Gastroesophageal sphincter (tissue), 4 donors: Measurements from ENCODE around the gene DYSF. TPM values are rescaled to one million over a fixed set of nuclear protein-coding genes. Genes with fewer than 3 reads are reported as not detected.

Experiments
- ATAC-seq: fragments of 150-250 bp; one replicate; pipeline ENCODE4 v1.9.1; 2016; ENCODE audit warnings: mild to moderate bottlenecking, moderate library complexity
- H3K27ac ChIP-seq, 4 donors: fragments of 200-600 bp; sonication (generic) in 3 of 4; 1 replicate in 3 of 4; 2 replicates in 1 of 4; pipeline ENCODE4 v1.5.1; 2016 to 2019
- H3K27me3 ChIP-seq: fragments of 200-600 bp; sonication (generic); one replicate; pipeline ENCODE4 v1.5.1; 2019
- H3K36me3 ChIP-seq, 2 donors: fragments of 200-600 bp; sonication (generic); one replicate each; pipeline ENCODE4 v1.5.1; 2019; ENCODE audit warnings: control low read depth in 1 of 2
- H3K4me1 ChIP-seq, 3 donors: fragments of 200-600 bp; sonication (generic); 1 replicate in 2 of 3; 2 replicates in 1 of 3; pipeline ENCODE4 v1.5.1; 2016 to 2019; ENCODE audit warnings: control low read depth in 2 of 3
- H3K4me3 ChIP-seq, 2 donors: fragments of 200-600 bp; sonication (generic); one replicate each; pipeline ENCODE4 v1.5.1; 2019; ENCODE audit warnings: mild to moderate bottlenecking in 1 of 2, moderate library complexity in 1 of 2
- H3K9me3 ChIP-seq, 3 donors: fragments of 200-600 bp; sonication (generic); one replicate each; pipeline ENCODE4 v1.5.1; 2017 to 2019; ENCODE audit warnings: control low read depth in 2 of 3
- EP300 ChIP-seq: sonication (generic); formaldehyde crosslinking; IDR thresholded peaks from one replicate; pipeline ENCODE4 v1.6.1; 2017; ENCODE audit warnings: antibody characterized with exemption, mild to moderate bottlenecking
- POLR2A ChIP-seq, 2 donors: fragments of 450-650 bp; IDR thresholded peaks; one replicate each; pipeline ENCODE4 v1.6.1; 2017; ENCODE audit warnings: antibody characterized with exemption in 2 of 2, mild to moderate bottlenecking in 2 of 2, moderate library complexity in 1 of 2
- POLR2AphosphoS5 ChIP-seq: sonication (generic); formaldehyde crosslinking; IDR thresholded peaks from one replicate; pipeline ENCODE4 v1.6.1; 2017; ENCODE audit warnings: antibody characterized with exemption
- WGBS, 2 donors: methylation state at CpG; one replicate each; pipeline ENCODE4 v1.1.5; 2018; ENCODE audit warnings: low coverage in 1 of 2; 5-methylcytosine and 5-hydroxymethylcytosine counted together
- total RNA-seq, 4 donors: library from RNA; depleted of rRNA; stranded (reverse); fragments of >200 nt; gene quantifications; one replicate each; pipeline ENCODE4 v1.1.0, GENCODE V29; 2016
- TF ChIP-seq, protein P1 (sequence below), 4 experiments: fragments of 200-600 bp in 2 of 4; fragments of 450-650 bp in 2 of 4; sonication (generic) in 1 of 4; IDR thresholded peaks; one replicate each; pipeline ENCODE4 v1.5.1; 2017 to 2019; ENCODE audit warnings: antibody characterized with exemption in 4 of 4, mild to moderate bottlenecking in 2 of 4, moderate library complexity in 2 of 4

The DYSF gene
- total RNA-seq, 4 donors from 2014 or later: 11.0 to 50.1 (median 17.4) TPM

DNA sequence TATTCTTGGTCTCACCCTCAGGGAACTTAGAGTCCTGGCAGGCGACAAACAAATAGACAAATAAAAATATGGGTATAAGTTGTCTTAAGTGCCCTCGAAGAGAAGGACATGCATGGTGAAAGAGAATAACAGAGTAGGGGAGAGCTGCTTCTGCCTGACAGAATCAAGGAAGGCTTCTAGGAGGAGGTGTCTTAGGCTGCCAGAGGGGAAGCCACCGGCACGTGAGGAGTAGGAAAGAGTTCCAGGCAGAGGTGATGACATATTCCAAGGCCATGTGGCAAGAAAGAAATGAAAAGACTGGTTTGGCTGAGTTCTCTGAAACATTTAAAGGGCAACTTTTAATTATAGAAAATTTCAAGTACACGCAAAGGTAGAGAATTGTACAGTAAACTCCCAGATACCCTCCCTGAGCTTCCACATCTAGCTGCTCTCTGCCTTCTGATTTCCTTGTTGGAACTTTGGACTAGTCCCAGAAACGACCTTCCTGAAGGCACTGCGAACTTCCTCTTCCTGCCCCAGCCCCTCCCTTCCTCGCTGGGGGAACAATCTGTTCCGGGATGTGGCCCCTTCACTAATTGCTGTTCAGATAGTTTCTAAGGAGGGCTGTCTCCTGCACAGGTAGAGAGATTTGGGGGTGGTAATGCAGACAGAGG is 91.7 kb downstream of the DYSF start:
- peak overlapping the region in 1 of 4 donors; percentile 35 for H3K27ac ChIP-seq
- peak overlapping the region in 1 of 2 donors; percentile 18 for H3K4me3 ChIP-seq
- 50 to 58% methylated on average over 5 to 7 of the region's 9 CpGs for WGBS, 2 donors
- no peaks in the 10 kb centered on the region for H3K4me1 ChIP-seq
- peaks cover 0 to 4% (median 0%) of the 10 kb centered on the region in 3 donors for H3K9me3 ChIP-seq
- TF ChIP-seq, protein P1, sequence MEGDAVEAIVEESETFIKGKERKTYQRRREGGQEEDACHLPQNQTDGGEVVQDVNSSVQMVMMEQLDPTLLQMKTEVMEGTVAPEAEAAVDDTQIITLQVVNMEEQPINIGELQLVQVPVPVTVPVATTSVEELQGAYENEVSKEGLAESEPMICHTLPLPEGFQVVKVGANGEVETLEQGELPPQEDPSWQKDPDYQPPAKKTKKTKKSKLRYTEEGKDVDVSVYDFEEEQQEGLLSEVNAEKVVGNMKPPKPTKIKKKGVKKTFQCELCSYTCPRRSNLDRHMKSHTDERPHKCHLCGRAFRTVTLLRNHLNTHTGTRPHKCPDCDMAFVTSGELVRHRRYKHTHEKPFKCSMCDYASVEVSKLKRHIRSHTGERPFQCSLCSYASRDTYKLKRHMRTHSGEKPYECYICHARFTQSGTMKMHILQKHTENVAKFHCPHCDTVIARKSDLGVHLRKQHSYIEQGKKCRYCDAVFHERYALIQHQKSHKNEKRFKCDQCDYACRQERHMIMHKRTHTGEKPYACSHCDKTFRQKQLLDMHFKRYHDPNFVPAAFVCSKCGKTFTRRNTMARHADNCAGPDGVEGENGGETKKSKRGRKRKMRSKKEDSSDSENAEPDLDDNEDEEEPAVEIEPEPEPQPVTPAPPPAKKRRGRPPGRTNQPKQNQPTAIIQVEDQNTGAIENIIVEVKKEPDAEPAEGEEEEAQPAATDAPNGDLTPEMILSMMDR (IDR thresholded peaks at IDR 0.05): no peak
- TF ChIP-seq EP300: no peak
- TF ChIP-seq POLR2A (IDR thresholded peaks at IDR 0.05): no peak
- no peak for TF ChIP-seq POLR2AphosphoS5
- peak; percentile 44 for ATAC-seq
- no peaks in the 10 kb centered on the region for H3K36me3 ChIP-seq
- H3K27me3 ChIP-seq: no peaks in the 10 kb centered on the region

DNA sequence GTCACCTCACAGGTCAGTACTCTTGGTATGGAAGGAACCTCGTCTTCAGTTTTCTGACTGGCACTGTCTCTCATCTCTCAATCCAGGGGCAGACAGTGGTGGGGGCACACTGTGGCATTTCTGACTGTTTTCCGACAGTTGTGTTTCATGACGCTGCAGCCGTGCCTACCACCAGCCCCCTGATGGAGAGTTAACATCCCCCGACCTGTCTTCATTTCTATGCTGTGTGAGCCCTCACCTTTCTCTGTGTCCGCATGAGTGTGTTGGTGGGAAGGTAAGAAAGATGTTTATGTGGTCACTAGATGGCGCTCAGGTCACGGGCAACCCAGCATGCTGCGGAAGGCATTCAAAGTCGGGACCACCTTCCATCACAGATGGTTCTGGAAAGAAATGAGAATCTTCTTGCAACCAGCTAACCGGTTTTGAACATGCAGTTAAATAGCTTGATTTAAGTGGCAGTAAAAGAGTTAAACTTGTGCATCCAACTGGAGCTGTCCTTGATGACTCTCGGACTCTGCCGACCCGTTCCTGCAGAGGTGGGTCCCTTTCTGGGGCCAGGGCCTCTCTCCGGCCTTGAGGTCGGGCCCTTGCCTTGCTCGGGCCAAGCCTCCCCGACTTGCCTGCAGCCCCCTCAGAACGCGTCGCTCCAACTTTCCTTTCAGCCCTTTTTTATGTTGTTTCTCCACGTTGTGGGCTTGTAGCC is 92.4 kb downstream of the DYSF start:
- no peaks in the 10 kb centered on the region for H3K4me1 ChIP-seq
- no peaks in the 10 kb centered on the region for H3K27me3 ChIP-seq
- peak overlapping the region in 1 of 2 donors; percentile 18 for H3K4me3 ChIP-seq
- 47 to 62% methylated on average over 12 of the region's 22 CpGs for WGBS, 2 donors
- H3K36me3 ChIP-seq: no peaks in the 10 kb centered on the region
- TF ChIP-seq, protein P1 (IDR thresholded peaks at IDR 0.05): peak in 3 of 4 experiments; percentile 60 to 75 (median 60)
- TF ChIP-seq EP300 (no peak), POLR2AphosphoS5 (no peak)
- H3K27ac ChIP-seq: peak overlapping the region in 1 of 4 donors; percentile 33
- peak; percentile 57 for ATAC-seq
- H3K9me3 ChIP-seq: peaks cover 0 to 4% (median 0%) of the 10 kb centered on the region in 3 donors

DNA sequence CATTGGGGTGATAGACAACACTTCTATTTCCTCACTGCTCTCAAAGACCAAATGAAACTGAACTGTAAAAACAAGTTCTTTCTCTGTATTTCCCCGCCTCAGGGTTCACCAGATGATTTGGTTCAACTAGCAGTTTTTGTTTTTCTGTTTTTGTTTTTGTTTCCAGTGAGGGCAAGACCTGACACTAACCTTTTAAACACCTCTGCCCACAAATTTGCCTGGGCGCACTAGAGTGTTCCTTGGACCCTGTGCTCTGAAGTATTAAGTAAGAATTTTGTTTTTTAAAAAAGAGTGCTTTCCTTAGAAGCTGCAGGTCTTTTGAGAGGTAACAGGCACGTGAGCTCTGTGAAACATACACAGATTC is 92.9 kb downstream of the DYSF start:
- TF ChIP-seq POLR2A (IDR thresholded peaks at IDR 0.05) (no peak), POLR2AphosphoS5 (no peak), EP300 (no peak)
- TF ChIP-seq, protein P1 (IDR thresholded peaks at IDR 0.05): no peak
- 41 to 72% methylated on average over 3 of the region's 3 CpGs for WGBS, 2 donors

DNA sequence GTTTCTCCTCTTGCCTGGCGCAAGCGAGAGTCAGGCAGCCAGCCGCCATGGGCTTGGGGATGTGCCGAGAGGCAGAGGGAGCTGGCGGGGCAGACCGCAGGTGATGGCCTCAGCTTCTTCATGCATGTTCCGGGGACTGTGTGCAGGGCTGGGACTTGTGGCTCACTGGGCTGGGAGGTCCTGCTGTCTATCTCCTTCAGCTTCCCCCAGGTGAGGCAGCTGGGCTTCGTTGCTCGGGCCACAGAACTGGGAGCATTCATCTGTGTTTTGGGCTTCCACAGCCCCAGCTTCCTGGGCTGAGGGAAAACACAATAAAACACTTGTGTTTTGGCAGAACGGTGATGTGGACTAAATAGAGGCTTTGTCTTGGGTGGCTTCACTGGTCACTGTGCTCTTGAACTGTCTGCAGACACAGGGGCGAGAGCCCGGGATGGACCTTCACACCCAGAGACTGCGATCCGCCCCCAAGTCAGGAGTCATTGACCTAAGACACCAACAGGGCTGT is 93.5 kb downstream of the DYSF start:
- H3K4me3 ChIP-seq: no peak overlapping the region
- no peak for ATAC-seq
- no peak overlapping the region for H3K27ac ChIP-seq
- TF ChIP-seq EP300 (no peak), POLR2A (IDR thresholded peaks at IDR 0.05) (no peak), POLR2AphosphoS5 (no peak)
- TF ChIP-seq, protein P1 (IDR thresholded peaks at IDR 0.05): no peak
- no peaks in the 10 kb centered on the region for H3K4me1 ChIP-seq
- peaks cover 0 to 11% of the 10 kb centered on the region in 2 donors for H3K36me3 ChIP-seq
- no peaks in the 10 kb centered on the region for H3K9me3 ChIP-seq
- H3K27me3 ChIP-seq: no peaks in the 10 kb centered on the region
- 80 to 90% methylated on average over 2 to 4 of the region's 14 CpGs for WGBS, 2 donors

More for the DNA sequence above, 92.9 kb downstream of the DYSF start:
- H3K27ac ChIP-seq: no peak overlapping the region
- H3K9me3 ChIP-seq: peaks cover 0 to under 1% (median 0%) of the 10 kb centered on the region in 3 donors
- H3K4me3 ChIP-seq: no peak overlapping the region
- H3K4me1 ChIP-seq: no peaks in the 10 kb centered on the region
- H3K36me3 ChIP-seq: peaks cover 0 to 5% of the 10 kb centered on the region in 2 donors
- ATAC-seq: no peak
- H3K27me3 ChIP-seq: no peaks in the 10 kb centered on the region
